Naive thymus-derived CD8-positive, alpha-beta T cell (primary cell): ENCODE measurements around the gene GGTA1. TPM values are rescaled to one million over a fixed set of nuclear protein-coding genes. Genes with fewer than 3 reads are reported as not detected.
"Not testable (repeated sequence)": the region's sequence is repeated elsewhere in the genome, so short reads cannot be mapped to it uniquely, and the experiment has no call there.

Experiments used
- ATAC-seq, 2 donors: fragments of 150-1000 bp; cut with Tn5 transposase in 1 of 2; sonication (Bioruptor Pico), chemical (Tn5 transposase) in 1 of 2; 1 replicate in 1 of 2; 2 replicates in 1 of 2; pipeline ENCODE4 v1.10.0; 2021; ENCODE audit warnings: mild to moderate bottlenecking in 2 of 2, moderate library complexity in 2 of 2
- POLR2A ChIA-PET: fragments of 350-600 bp; sonication (Branson Sonifier 250); formaldehyde crosslinking; loops from one replicate; lab custom pipeline; 2021; ENCODE audit warnings: antibody characterized with exemption; lab: Charles Lee
- DNase-seq, 10 donors: peaks; one replicate each; pipeline versions ENCODE4 v3.0.0 to v3.0.0-alpha.2; 2020 to 2022
- H3K27ac Mint-ChIP-seq, 10 donors: one replicate each; pipeline ENCODE4 v1.8.0; 2020 to 2022; ENCODE audit warnings: mild to moderate bottlenecking in 10 of 10, mixed read lengths in 10 of 10, moderate library complexity in 4 of 10, inconsistent platforms in 1 of 10
- H3K27me3 Mint-ChIP-seq, 5 donors: one replicate each; pipeline ENCODE4 v1.8.0; 2021 to 2022; ENCODE audit warnings: mixed read lengths in 5 of 5
- H3K36me3 Mint-ChIP-seq, 3 donors: one replicate each; pipeline ENCODE4 v1.8.0; 2020 to 2022; ENCODE audit warnings: mixed read lengths in 3 of 3, mild to moderate bottlenecking in 2 of 3, inconsistent platforms in 1 of 3
- H3K4me1 Mint-ChIP-seq, 4 donors: one replicate each; pipeline ENCODE4 v1.8.0; 2021 to 2022; ENCODE audit warnings: mixed read lengths in 4 of 4
- H3K4me3 Mint-ChIP-seq, 10 donors: one replicate each; pipeline ENCODE4 v1.8.0; 2020 to 2022; ENCODE audit warnings: mild to moderate bottlenecking in 10 of 10, mixed read lengths in 10 of 10, moderate library complexity in 6 of 10, inconsistent platforms in 1 of 10
- H3K9me3 Mint-ChIP-seq, 9 donors: one replicate each; pipeline ENCODE4 v1.8.0; 2020 to 2022; ENCODE audit warnings: mixed read lengths in 9 of 9, mild to moderate bottlenecking in 3 of 9, inconsistent platforms in 1 of 9, moderate library complexity in 1 of 9
- polyA plus RNA-seq, 3 donors: library from polyadenylated mRNA; unstranded; fragments of 300-500 nt; fragmentation: Illumina TruSeq; gene quantifications; one replicate each; pipeline ENCODE4 v1.2.3, GENCODE V29; 2021
- total RNA-seq, 8 experiments: library from RNA in 2 of 8; stranded (reverse) in 2 of 8; gene quantifications; one replicate each; pipeline ENCODE4 v1.2.3 and lab custom pipeline; 2021 to 2026

Gene GGTA1
- total and polyA plus RNA-seq, 5 experiments from 2014 or later = 0.34 TPM; not detected in 4

GRCh38 chr9:121473229-121473628 is 26.4 kb downstream of the GGTA1 start:
- H3K27ac Mint-ChIP-seq = no peak overlapping the region
- DNase-seq = no peak
- no peaks in the 10 kb centered on the region for H3K4me1 Mint-ChIP-seq
- no peak for ATAC-seq
- POLR2A ChIA-PET = no interaction called here
- H3K36me3 Mint-ChIP-seq = no peaks in the 10 kb centered on the region
- H3K9me3 Mint-ChIP-seq = no peaks in the 10 kb centered on the region
- peaks cover 4 to 19% (median 7%) of the 10 kb centered on the region in 5 donors for H3K27me3 Mint-ChIP-seq
- no peak overlapping the region for H3K4me3 Mint-ChIP-seq

- no peaks in the 10 kb centered on the region for H3K9me3 Mint-ChIP-seq
- ATAC-seq (no peak), DNase-seq (no peak)
- POLR2A ChIA-PET = no interaction called here
- no peak overlapping the region for H3K4me3 Mint-ChIP-seq
- no peak overlapping the region for H3K27ac Mint-ChIP-seq
- no peaks in the 10 kb centered on the region for H3K4me1 Mint-ChIP-seq
- peaks cover 4 to 20% (median 7%) of the 10 kb centered on the region in 5 donors for H3K27me3 Mint-ChIP-seq
- no peaks in the 10 kb centered on the region for H3K36me3 Mint-ChIP-seq
Measured at GRCh38 chr9:121472446-121472845, 27.2 kb downstream of the GGTA1 start.

- ATAC-seq = no peak
- DNase-seq = no peak
Measured at GRCh38 chr9:121466142-121466541, 33.5 kb downstream of the GGTA1 start.

GRCh38 chr9:121464968-121465367 is 34.7 kb downstream of the GGTA1 start:
- no peaks in the 10 kb centered on the region for H3K9me3 Mint-ChIP-seq
- H3K36me3 Mint-ChIP-seq = no peaks in the 10 kb centered on the region
- DNase-seq = no peak
- no peak for ATAC-seq
- POLR2A ChIA-PET = no interaction called here
- H3K4me1 Mint-ChIP-seq = peaks cover 0 to 5% (median 2%) of the 10 kb centered on the region in 4 donors
- peaks cover 6 to 33% (median 16%) of the 10 kb centered on the region in 5 donors for H3K27me3 Mint-ChIP-seq
- no peak overlapping the region for H3K4me3 Mint-ChIP-seq
- H3K27ac Mint-ChIP-seq = no peak overlapping the region

More at GRCh38 chr9:121466142-121466541, 33.5 kb downstream of the GGTA1 start:
- POLR2A ChIA-PET = no interaction called here
- no peak overlapping the region for H3K4me3 Mint-ChIP-seq
- no peak overlapping the region for H3K27ac Mint-ChIP-seq
- H3K27me3 Mint-ChIP-seq = peaks cover 8 to 30% (median 16%) of the 10 kb centered on the region in 5 donors
- no peaks in the 10 kb centered on the region for H3K9me3 Mint-ChIP-seq
- H3K36me3 Mint-ChIP-seq = no peaks in the 10 kb centered on the region
- H3K4me1 Mint-ChIP-seq = peaks cover 0 to 5% (median 2%) of the 10 kb centered on the region in 4 donors

- peaks cover 11 to 34% (median 27%) of the 10 kb centered on the region in 5 donors for H3K27me3 Mint-ChIP-seq
- H3K9me3 Mint-ChIP-seq = no peaks in the 10 kb centered on the region
- H3K4me1 Mint-ChIP-seq = peaks cover 0 to 5% (median 3%) of the 10 kb centered on the region in 4 donors
- no peak overlapping the region for H3K27ac Mint-ChIP-seq
- no peak for ATAC-seq
- peaks cover 0 to 4% (median 3%) of the 10 kb centered on the region in 3 donors for H3K36me3 Mint-ChIP-seq
- POLR2A ChIA-PET = no interaction called here
- peak overlapping the region in 1 of 10 donors; percentile 40 for H3K4me3 Mint-ChIP-seq
- no peak for DNase-seq
Measured at GRCh38 chr9:121463026-121463807, 36.4 kb downstream of the GGTA1 start.

- POLR2A ChIA-PET = no interaction called here
- Mint-ChIP-seq H3K36me3 (peaks cover 0 to 4% (median 3%) of the 10 kb centered on the region in 3 donors), H3K27ac (no peak overlapping the region), H3K9me3 (no peaks in the 10 kb centered on the region), H3K4me1 (peaks cover 3 to 18% (median 13%) of the 10 kb centered on the region in 4 donors), H3K4me3 (no peak overlapping the region), H3K27me3 (peaks cover 9 to 31% (median 26%) of the 10 kb centered on the region in 5 donors)
- ATAC-seq = no peak
- no peak for DNase-seq
Measured at GRCh38 chr9:121459513-121459912, 40.1 kb downstream of the GGTA1 start.

GRCh38 chr9:121458449-121458848 is 41.2 kb downstream of the GGTA1 start:
- H3K9me3 Mint-ChIP-seq, POLR2A ChIA-PET, DNase-seq, H3K4me3 Mint-ChIP-seq, ATAC-seq, H3K36me3 Mint-ChIP-seq, H3K27ac Mint-ChIP-seq: not testable (repeated sequence)
- Mint-ChIP-seq H3K27me3 (peaks cover 9 to 31% (median 29%) of the 10 kb centered on the region in 5 donors), H3K4me1 (peaks cover 3 to 16% (median 13%) of the 10 kb centered on the region in 4 donors)

GRCh38 chr9:121455527-121456239 is 44.0 kb downstream of the GGTA1 start:
- Mint-ChIP-seq H3K4me3 (peak overlapping the region in 2 of 10 donors; percentile 19 to 30), H3K27ac (no peak overlapping the region), H3K9me3 (no peaks in the 10 kb centered on the region), H3K27me3 (peaks cover 8 to 37% (median 20%) of the 10 kb centered on the region in 5 donors), H3K4me1 (peaks cover 2 to 13% (median 12%) of the 10 kb centered on the region in 4 donors), H3K36me3 (peaks cover 0 to 4% (median 3%) of the 10 kb centered on the region in 3 donors)
- DNase-seq (peak in 7 of 10 donors; percentile 5 to 48 (median 29)), ATAC-seq (peak; percentile 83 to 91)
- POLR2A ChIA-PET = no interaction called here

- H3K4me1 Mint-ChIP-seq = peaks cover 2 to 13% (median 12%) of the 10 kb centered on the region in 4 donors
- peaks cover 8 to 32% (median 15%) of the 10 kb centered on the region in 5 donors for H3K27me3 Mint-ChIP-seq
- H3K36me3 Mint-ChIP-seq = peaks cover 0 to 4% (median 3%) of the 10 kb centered on the region in 3 donors
- H3K9me3 Mint-ChIP-seq = no peaks in the 10 kb centered on the region
- ATAC-seq (no peak), DNase-seq (no peak)
- no peak overlapping the region for H3K4me3 Mint-ChIP-seq
- no peak overlapping the region for H3K27ac Mint-ChIP-seq
- POLR2A ChIA-PET = no interaction called here
Measured at GRCh38 chr9:121454972-121455371, 44.7 kb downstream of the GGTA1 start.

GRCh38 chr9:121453232-121453892 is 46.3 kb downstream of the GGTA1 start:
- H3K4me1 Mint-ChIP-seq = peaks cover 0 to 17% (median 12%) of the 10 kb centered on the region in 4 donors
- H3K9me3 Mint-ChIP-seq = no peaks in the 10 kb centered on the region
- no peak overlapping the region for H3K4me3 Mint-ChIP-seq
- peaks cover 8 to 18% (median 9%) of the 10 kb centered on the region in 5 donors for H3K27me3 Mint-ChIP-seq
- no peak for ATAC-seq
- POLR2A ChIA-PET = no interaction called here
- H3K27ac Mint-ChIP-seq = no peak overlapping the region
- no peak for DNase-seq
- H3K36me3 Mint-ChIP-seq = no peaks in the 10 kb centered on the region

GRCh38 chr9:121452085-121452484 is 47.6 kb downstream of the GGTA1 start:
- no peak overlapping the region for H3K4me3 Mint-ChIP-seq
- no peak overlapping the region for H3K27ac Mint-ChIP-seq
- H3K9me3 Mint-ChIP-seq = no peaks in the 10 kb centered on the region
- POLR2A ChIA-PET = no interaction called here
- ATAC-seq (no peak), DNase-seq (no peak)
- no peaks in the 10 kb centered on the region for H3K36me3 Mint-ChIP-seq
- peaks cover 9 to 20% (median 15%) of the 10 kb centered on the region in 5 donors for H3K27me3 Mint-ChIP-seq
- H3K4me1 Mint-ChIP-seq = peaks cover 5 to 24% (median 20%) of the 10 kb centered on the region in 4 donors

GRCh38 chr9:121451586-121451985 is 48.1 kb downstream of the GGTA1 start:
- H3K4me1 Mint-ChIP-seq = peaks cover 5 to 24% (median 18%) of the 10 kb centered on the region in 4 donors
- no peak overlapping the region for H3K4me3 Mint-ChIP-seq
- ATAC-seq (no peak), DNase-seq (no peak)
- H3K27me3 Mint-ChIP-seq = peaks cover 7 to 20% (median 12%) of the 10 kb centered on the region in 5 donors
- no peaks in the 10 kb centered on the region for H3K9me3 Mint-ChIP-seq
- no peaks in the 10 kb centered on the region for H3K36me3 Mint-ChIP-seq
- no peak overlapping the region for H3K27ac Mint-ChIP-seq
- POLR2A ChIA-PET = no interaction called here
